ENCODE measurements around the gene MROH7. TPM values are rescaled to one million over a fixed set of nuclear protein-coding genes. Genes with fewer than 3 reads are reported as not detected.
A peak's percentile ranks its signal among the peaks of the same experiment; 100 is the strongest.

Gene MROH7
- polyA plus RNA-seq, 5 donors: 10.1 to 16.2 (median 11.4) TPM

DNA sequence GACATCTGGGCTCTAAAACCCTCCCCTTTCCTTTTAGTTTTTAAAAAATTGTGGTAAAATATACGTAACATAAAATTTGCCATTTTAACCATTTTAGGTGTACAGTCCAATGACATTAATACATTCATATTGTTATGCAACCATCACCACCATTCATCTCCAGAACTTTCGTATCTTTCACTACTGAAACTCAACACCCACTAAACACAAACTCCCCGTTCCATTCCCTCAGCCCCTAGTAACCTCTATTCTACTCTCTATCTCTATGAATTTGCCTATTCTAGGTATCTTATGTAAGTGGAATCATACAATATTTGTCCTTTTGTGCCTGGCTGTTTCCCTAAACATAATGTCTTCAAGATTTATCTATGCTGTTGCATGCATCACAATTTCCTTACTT, 54.7 kb downstream of the MROH7 start:
- DNase-seq: no peak

DNA sequence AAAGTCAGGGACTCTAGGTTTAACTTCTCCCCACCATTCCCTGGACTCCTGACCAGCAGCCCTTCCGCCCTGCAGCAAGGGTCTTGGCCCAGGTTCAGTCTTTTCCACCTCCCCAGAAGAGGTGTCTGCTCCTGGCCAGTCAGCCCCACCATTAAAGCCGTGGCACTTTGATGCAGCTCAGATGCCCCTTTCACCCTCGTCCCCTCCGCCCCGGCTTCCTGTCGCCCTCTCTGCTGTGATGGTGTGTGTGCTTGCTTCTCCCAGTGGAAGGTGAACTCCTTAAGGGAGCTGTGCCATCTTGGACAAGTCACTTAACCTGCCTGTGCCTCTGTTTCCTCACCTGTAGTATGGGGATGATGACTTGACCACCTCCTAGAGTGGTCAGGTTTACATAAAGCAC, 56.3 kb downstream of the MROH7 start:
- no peak for DNase-seq

DNA sequence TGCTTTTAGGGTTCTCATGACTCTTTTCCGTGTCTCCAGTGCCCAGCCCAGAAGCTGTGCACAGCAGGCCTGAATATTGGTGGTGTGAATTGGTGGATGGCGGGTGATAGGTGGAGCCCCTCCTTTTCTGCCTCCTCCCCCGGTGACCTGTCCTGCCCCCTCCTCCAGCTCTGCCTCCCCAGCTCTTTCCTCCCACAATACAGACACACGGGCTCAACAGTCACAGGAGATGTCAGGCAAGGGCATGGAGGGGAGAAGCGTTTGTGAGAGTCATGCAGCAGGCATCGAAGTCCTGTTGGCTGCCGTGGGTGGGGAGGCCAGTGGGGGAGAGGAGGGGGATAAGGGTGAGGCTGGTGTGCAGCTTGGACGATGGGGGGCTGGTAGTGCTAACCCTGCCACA, 56.8 kb downstream of the MROH7 start:
- no peak for DNase-seq

DNA sequence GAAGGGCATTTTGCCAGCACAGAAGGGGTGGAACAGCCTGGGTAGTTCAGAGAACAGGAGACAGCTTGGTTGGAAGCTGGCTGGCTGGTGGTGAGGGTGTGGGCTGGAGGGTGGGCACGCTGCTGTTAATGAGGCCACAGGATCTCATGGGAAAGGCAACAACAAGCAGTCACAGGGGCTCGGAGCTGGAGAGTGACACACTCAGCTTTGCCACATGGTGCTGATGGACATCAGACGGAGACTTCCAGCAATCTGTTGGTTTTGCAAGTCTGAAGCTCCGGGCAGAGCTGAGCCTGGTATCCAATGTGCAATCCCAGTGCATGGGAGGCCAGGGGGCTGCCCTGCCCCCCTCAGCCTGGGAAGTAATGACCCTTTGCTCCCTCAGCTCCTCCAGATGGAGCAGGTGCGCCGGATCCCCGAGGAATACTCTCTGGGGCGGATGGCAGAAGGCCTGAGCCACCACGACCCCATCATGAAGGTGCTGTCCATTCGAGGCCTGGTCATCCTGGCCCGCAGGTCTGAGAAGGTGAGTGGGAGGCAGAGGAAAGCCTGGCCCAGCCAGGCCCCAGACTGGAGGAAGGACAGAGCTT, 58.4 kb downstream of the MROH7 start:
- DNase-seq: no peak

DNA sequence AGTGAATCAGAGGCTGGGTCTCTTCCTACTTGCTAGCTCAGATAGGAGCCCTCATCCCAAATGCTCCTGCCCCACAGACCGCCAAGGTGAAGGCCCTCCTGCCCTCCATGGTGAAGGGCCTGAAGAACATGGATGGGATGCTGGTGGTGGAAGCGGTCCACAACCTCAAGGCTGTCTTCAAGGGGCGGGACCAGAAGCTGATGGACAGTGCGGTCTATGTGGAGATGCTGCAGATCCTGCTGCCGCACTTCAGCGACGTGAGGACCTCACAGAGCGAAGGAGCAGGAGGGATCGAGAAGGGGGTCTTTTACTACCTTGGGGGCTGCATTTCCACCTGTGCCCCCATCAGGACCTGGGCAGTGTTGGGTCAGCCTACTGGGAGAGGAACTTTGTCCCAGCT, 59.5 kb downstream of the MROH7 start:
- no peak for DNase-seq

DNA sequence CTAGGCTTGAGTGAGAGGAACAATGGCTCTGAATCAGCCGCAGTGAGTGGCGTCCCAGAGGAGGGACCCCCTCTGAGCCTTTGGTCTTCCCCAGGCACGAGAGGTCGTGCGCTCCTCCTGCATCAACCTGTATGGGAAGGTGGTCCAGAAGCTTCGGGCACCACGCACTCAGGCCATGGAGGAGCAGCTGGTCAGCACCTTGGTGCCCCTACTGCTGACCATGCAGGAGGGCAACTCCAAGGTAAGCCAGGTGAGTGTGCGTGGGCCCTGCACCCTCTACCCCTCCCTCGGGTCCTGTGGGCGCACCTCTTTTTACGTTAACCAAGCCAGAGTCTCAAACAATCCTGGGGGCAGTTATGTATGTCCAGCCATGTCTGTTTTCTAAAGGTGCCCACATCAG, 60.4 kb downstream of the MROH7 start:
- no peak for DNase-seq

DNA sequence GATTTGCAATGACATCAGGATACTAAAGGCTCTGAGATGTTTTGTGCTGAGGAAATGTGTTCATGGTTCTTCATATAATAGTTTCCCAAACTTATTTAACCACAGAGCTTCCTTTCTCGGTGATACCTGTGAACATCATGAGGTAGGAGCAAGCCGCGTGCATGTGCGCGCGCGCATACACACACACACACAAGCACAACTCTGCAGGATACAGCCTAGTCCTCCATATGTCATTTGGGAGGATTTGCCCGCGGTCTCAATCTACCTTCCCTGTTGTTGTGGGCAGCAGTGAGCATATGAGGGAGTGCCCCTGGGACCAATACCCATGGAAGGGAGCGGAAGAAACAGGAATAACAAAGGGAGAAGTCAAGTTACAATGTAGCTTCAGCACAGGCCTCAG, 61.9 kb downstream of the MROH7 start:
- no peak for DNase-seq

DNA sequence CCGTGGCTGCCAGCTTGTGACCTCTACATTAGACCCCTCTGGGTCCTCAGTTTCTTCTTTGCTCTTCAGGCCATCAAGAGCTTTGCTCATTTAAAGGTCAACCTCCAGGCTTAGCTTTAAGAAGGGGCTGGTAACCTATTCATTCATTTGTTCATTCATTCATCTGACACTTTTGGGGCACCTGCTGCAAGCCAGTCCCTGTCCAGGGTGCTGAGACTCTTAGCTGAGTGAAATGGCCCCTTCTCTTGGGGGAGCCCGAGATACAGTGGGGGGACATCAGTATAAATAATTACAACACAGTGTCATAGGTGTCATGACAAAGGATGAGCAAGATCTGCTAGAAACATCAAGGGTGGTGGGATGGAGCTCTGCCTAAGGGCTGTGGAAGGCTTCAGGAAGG, 63.6 kb downstream of the MROH7 start:
- DNase-seq: no peak

DNA sequence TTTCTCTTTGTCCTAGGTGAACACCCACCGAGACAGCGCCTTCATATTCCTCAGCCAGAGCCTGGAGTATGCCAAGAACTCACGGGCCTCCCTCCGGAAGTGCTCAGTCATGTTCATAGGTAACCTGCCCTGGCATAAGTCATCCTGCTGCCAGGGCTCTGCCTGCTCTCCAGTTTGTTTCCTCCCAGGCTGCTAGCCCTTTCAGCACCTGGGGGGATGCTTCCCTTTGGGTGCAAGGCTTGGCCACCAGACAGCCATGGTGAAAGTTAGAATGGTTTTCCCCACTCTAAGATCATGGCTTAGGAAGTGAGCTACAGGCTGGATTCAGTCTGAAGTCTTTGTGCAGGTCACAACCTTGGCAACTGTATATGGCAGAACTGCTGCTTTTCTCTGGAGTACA, 64.8 kb downstream of the MROH7 start:
- no peak for DNase-seq

DNA sequence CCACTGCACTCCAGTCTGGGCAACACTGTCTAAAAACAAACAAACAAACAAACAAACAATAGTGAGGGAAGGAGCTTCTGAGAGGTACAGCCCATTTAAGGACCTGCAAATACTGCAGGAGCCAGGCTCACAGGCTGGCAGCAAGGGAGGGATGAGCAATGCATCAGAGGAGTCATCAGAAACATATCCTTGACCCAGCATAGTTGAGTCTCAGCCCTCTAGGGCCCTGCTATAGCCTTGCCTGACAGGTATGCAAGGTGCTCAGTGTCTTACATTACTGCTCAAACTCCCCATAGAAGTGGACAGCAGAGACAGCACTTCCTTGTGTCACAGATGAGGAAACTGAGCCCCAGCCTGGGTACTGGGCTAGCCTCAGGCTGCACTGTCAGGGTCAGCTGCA, 66.8 kb downstream of the MROH7 start:
- no peak for DNase-seq

DNA sequence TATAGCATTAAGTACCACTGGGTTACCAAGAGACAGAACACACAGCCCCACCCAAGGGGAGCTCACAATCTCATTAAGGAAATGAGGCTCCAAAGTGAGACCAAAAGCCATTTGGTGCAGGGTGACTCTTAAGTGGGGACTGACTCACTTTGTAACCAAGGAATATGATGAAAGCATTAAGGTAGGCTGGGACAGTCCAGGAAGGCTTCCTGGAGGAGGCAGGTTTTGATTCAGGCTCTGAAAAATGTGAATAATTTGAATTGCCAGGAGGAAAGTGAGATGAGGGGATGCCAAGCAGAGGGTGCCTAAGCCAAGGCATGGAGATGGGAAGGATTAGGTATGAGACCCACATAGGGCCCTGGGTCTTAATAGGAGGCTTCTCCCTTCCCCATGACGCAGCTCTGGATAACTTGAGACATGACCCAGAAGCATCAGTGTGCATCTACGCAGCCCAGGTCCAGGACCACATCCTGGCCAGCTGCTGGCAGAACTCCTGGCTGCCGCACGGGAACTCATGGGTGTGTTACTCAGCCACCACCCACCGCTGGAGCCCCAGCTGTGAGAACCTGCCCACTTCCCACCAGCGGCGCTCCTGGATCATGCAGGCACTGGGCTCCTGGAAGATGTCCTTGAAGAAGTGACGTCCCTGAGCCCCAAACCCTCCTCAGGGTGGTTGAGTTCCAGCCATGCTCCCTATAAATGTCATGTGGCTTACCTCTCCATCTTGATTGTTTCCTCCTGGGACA, 68.1 kb downstream of the MROH7 start:
- DNase-seq: no peak

DNA sequence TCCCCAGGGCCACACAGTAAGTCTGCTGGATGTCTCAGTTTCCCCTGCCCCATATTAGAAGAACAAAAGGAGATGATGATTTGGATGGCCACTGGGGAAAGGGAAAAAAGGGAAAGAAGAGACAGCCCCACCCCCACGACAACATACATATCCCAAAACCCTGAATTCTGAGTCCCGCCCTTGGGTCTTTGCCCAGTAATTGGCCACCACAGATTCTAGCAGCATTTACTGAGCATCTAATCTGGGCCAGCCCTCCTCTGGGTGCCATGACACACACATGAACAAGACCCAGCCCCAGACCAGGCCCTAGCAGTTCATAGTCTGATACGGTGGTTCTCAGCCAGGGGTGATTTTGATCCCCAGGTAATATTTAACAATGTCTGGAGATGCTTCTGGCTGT, 68.8 kb downstream of the MROH7 start:
- no peak for DNase-seq

DNA sequence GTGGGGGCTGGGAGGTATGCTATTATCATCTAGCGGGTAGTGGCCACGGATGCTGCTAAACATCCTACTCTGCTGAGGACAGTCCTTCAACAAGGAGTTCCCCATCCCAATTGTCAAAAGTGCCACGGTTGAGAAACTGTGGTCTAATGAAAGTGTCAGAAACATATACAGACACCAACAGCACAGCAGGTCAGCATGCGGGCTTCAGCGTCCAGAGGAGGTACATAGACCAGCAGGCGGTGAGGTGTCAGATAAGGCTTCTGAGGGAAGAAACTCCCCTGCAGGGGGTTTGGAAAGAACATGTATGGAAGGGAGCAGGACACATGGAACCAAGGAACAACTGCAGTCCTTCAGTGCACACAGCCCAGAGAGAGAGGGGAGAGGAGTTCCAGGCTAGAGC, 69.3 kb downstream of the MROH7 start:
- no peak for DNase-seq

DNA sequence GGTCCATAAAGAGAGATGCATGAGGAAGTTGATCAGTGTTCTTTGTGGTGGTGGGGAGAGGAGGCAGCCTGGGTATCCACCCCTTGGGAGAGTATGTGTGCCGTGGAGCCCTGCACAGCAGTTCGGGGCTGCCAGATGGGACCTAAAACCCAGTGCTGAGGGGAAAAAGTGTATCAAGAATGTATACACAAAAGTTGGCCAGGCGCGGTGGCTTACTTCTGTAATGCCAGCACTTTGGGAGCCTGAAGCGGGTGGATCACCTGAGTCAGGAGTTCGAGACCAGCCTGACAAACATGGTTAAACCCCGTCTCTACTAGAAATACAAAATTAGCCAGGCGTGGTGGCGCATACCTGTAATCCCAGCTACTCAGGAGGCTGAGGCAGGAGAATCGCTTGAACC, 70.0 kb downstream of the MROH7 start:
- no peak for DNase-seq

DNA sequence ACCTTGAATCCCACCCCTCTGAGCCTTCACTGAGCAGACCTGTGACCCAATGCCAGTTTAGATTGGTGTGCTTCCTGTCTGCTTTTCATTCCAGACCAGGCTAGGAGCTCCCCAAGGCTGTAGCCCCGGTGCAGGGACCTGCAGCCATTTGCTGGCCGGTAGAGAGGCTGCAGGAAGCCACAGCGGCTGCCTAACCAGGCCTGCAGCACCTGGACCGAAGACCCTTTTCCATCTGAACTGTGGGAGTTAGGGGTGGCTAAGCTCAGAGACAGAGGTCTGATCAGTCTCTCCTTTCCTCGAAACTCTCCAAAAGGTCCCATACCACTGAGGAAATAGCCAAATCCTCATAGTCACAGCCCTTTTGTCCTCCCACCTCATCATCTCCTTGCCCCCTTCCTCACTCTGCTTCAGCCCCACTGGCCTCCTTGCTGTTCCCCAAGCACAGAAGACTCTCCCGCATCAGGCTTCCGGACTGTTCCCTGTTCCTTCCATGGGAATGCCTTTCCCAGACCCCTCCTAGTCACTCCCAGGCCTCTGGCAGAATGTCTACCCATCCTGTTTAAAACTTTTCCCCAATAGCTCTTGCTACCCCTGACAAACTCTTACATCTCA, 73.4 kb downstream of the MROH7 start:
- no peak for DNase-seq

DNA sequence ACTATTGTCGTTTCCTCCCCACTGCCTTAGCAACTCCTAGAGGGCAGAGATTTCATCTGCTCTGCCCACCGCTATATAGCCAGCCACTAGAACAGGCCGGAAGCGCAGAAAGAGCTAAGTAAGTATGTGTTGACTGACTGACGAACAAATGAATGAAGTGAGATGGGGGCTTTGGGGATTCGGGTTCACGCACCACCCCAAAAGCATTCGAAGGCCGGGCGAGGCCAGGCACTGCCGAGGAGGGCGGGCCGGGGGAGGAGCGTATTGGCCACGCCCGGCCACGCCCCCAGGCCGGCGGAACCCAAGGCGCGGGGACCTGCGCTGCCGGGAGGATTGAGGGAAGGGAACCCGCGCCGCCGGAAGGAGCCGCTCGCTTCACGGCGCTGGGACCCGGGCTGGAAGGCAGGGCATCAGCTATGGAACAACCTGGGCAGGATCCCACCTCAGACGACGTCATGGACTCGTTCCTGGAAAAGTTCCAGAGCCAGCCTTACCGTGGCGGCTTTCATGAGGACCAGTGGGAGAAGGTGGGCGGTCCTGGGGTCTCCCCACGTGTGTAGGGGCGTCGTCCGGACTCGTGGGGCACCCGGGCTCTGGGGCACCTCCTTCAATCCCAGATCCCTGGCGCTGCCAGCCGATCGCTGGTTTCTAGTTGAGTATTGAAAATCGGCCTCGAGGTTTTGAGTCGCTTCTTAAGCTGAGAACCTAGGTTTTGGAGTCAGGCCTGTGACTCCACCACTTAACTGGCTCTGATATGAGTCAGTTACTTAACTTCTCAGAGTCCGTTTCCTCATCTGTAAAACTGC, 74.1 kb downstream of the MROH7 start, which contains the start of gene TTC4:
Gene TTC4 (plus strand): TSS at position 369 of the 806 bp plus-strand sequence. CDS start 48 bp downstream, at position 417.
- DNase-seq: peak; percentile 85 to 86

DNA sequence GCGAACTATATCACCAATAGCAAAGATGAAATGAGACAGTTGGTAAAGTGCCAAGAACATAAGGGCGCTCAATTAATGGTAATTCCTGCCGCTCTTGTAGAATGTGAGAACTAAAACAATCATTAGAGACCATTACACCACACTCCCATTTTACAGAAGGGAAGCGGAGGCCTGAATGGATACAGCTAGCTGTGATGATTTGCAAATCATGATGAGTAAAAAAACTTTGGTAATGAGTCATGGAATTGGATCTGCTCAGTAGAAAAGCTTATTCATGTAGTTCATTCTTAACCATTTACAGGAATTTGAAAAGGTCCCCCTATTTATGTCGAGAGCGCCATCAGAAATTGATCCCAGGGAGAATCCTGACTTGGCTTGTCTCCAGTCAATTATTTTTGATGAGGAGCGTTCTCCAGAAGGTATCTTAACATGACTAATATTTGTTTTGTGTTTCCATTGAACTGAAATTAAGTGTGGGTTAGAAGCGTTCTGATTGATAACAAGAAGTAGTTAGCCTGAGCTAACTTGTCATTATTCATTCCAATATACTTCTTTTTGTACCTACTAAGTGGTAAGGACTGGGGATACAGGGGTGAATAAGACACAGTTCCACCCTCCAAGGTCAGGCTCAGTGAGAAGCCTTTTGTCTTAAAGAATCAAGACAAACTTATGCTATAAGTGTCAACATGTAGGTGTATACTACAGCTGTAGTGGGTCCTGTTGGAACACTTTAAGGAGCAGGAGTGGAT, 74.9 kb downstream of the MROH7 start:
- DNase-seq: no peak

DNA sequence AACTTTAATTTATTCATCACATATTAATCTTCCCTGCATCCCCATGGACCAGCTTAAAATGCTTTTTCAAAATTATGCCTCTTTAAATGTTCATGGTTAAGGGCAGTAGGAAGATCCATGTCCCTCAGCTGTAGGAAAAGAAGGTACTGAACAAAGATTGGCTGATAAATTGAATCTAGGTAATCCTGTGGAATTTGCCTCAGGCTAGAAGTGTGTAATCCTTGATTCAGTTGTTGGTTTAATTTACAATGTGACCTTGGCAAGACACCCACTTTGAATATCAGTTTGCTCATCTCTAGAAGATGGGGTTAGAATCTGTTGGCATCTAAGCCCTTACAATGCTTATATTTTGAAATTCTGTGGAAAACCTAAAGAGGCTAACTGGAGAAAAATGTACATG, 80.1 kb downstream of the MROH7 start:
- DNase-seq: no peak

DNA sequence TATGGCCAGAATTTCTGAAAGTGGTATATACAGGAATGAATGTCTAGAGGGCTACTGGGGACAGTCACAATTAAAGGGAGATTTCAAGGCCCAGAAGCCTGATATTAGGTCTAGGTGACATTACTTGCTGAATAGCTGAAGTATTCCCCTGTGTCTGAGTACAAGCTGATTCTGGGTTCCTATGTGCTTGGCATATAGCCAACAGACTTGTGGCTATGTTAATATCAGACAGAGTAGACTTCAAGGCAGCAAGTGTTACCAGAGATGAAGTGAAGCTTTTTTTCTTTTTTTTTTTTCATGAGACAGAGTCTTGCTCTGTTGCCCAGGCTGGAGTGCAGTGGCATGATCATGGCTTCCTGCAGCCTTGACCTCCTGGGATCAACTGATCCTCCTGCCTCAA, 82.4 kb downstream of the MROH7 start:
- DNase-seq: no peak

DNA sequence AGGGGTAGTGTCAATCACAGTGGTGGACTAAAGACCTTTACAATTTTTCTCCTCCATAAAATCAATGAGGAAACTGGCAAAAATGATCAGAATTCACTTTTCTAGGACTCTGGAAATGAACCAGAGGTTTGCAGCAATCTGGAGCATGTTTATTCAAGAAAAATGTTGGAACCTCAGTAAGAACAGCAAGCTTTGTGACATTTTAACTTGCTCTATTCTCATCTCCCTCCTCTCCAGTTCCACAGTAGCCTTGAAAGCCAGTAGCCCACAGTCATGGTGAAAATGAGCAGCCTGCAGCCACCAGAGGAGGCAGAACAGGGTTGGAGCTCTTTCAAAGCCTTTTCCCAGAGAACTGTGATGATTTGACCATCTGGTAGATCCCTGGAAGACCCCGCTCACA, 83.2 kb downstream of the MROH7 start:
- no peak for DNase-seq

DNA sequence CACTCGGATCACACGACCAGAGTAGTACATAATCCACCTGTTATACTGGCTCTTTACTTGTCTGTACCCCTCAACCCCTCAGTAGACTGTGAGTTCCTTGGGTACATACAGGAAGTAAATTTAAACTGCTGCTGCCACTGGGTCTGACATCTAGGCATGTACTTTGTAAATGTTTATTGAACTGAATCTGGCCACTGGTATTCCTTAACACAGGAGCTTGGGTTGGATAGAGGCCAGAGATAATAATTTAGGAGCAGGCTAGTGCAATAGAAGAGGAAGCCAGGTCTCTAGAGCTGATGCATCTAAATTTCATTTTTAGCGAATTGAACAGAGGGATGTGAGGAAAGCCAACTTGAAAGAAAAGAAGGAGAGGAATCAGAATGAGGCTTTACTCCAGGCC, 86.4 kb downstream of the MROH7 start:
- no peak for DNase-seq

DNA sequence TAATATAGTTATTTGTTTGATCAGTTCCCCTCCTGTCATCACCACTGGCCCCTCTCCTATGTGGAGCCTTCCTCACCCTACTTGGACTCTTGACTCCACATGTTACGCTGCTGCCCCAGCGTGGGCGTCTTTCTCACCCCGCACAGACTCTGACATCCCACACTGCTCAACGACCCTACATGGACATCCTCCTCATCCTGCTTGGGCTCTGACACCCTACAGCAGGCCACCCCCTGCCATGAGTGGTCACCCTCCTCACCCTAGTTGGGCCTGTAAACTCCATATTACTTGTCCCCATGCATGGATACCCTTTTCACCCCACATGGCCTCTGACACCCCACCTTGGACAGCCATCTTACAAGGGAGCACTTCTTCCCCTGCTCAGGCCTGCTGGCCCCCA, 95.1 kb downstream of the MROH7 start:
- no peak for DNase-seq
